ENCODE measurements around the gene OLFML3.
A peak's percentile ranks its signal among the peaks of the same experiment; 100 is the strongest.
"Not testable (repeated sequence)": the region's sequence is repeated elsewhere in the genome, so short reads cannot be mapped to it uniquely, and the experiment has no call there.

OLFML3 gene

DNA sequence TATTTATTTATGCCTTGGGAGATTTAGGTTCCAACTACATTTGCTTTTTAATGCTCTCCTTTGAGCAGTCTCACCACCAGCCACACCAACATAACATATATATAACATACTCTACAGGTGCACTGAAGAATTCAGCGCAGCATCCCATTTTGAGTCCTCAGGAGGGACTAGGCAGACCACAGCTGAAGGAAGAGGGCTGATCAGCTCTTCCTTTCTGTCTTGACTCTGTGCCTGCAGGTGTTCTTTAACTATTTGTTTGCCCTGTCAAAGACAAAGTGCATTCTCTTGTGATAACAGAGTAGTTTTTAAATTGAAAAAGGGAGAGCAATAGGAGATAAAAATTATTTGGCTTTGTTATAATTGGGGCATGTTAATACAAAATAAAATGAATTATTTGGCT lies 33.2 kb upstream of the OLFML3 start:
- Histone ChIP-seq H3K4me3 (ENCODE audit: insufficient read depth, low read length, poor library complexity, severe bottlenecking) (no peak overlapping the region), H3K36me3 (ENCODE audit: low read length) (peaks cover 27% of the 10 kb centered on the region), H3K9me2 (replicated peaks; ENCODE audit: insufficient read depth, low read length) (no peaks in the 10 kb centered on the region), H3K27ac (ENCODE audit: low read depth, low read length) (peak overlapping the region; percentile 36; the same call in 1 of the 2 replicates), H3K9ac (ENCODE audit: low read length) (no peak overlapping the region), H3K79me2 (ENCODE audit: insufficient read depth, low read length) (peaks cover 79% of the 10 kb centered on the region), H2AFZ (ENCODE audit: low read depth, low read length, severe bottlenecking) (no peak overlapping the region), H4K20me1 (ENCODE audit: low read depth, low read length) (no peaks in the 10 kb centered on the region; the same call in 1 of the 2 replicates), H3F3A (ENCODE audit: insufficient read depth) (peaks cover 14% of the 10 kb centered on the region; the same call in 1 of the 2 replicates), H3K9me3 (ENCODE audit: insufficient read depth, low read length) (no peaks in the 10 kb centered on the region), H3K27me3 (ENCODE audit: low read length) (no peaks in the 10 kb centered on the region), H3K4me2 (ENCODE audit: low read depth, low read length, poor library complexity, severe bottlenecking) (peak overlapping the region; percentile 31)
- no peak for TF ChIP-seq CTCF (IDR thresholded peaks at IDR 0.05; ENCODE audit: insufficient read depth, low read length, poor library complexity, severe bottlenecking)
- no peak for TF ChIP-seq EZH2phosphoT487 (conservative IDR thresholded peaks at IDR 0.05; ENCODE audit: low read length)

- no peaks in the 10 kb centered on the region for H3K9me2 ChIP-seq (replicated peaks; ENCODE audit: insufficient read depth, low read length)
- peaks cover 83% of the 10 kb centered on the region for H3K79me2 ChIP-seq (ENCODE audit: insufficient read depth, low read length)
- H3K9me3 ChIP-seq (ENCODE audit: insufficient read depth, low read length): no peaks in the 10 kb centered on the region
- peak overlapping the region; percentile 34 for H3K27ac ChIP-seq (ENCODE audit: low read depth, low read length)
- no peaks in the 10 kb centered on the region for H3K27me3 ChIP-seq (ENCODE audit: low read length)
- no peak overlapping the region for H3K9ac ChIP-seq (ENCODE audit: low read length)
- H4K20me1 ChIP-seq (ENCODE audit: low read depth, low read length): no peaks in the 10 kb centered on the region; the same call in 1 of the 2 replicates
- no peak overlapping the region for H3K4me3 ChIP-seq (ENCODE audit: insufficient read depth, low read length, poor library complexity, severe bottlenecking)
- H3K36me3 ChIP-seq (ENCODE audit: low read length): peaks cover 23% of the 10 kb centered on the region
- peak overlapping the region; percentile 31 for H3K4me2 ChIP-seq (ENCODE audit: low read depth, low read length, poor library complexity, severe bottlenecking)
- H3F3A ChIP-seq (ENCODE audit: insufficient read depth): peaks cover 14% of the 10 kb centered on the region; the same call in 1 of the 2 replicates
- no peak overlapping the region for H2AFZ ChIP-seq (ENCODE audit: low read depth, low read length, severe bottlenecking)
- TF ChIP-seq CTCF (IDR thresholded peaks at IDR 0.05; ENCODE audit: insufficient read depth, low read length, poor library complexity, severe bottlenecking): no peak
Measured at GRCh38 chr1:113946678-113947387, 32.4 kb upstream of the OLFML3 start.

DNA sequence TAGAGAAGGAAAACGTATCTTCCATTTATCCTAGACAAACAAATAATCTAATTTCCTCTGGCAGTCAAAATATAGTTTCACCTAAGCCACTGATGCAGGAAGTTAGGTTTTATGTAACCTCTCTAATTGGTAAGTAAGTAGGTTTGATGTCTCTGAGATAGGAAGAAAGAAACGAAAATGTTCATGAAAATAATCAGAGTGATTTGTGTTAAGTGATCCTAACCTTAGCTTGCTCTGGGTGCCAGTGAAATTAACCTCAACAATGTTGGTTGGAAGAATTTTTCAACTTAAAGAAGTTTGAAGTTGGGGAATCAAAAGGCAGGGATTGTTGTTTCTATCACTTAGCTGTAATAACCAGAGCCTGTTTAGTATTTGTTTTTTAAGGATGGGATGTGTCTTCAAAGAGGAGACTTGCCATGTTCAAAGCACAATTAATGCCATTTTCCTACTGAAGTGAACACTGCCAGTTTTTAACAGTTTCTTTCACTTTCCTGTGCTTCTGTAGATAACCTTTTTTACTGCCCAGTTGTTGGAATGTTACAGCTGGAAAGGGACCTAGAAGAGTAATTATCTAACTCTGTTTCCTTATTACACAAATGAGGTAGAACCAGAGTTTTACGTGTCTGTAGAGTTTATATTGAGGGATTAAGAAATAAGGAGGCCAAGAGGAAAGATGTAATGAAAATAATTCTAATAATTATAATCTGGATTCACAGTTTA lies 31.7 kb upstream of the OLFML3 start:
- H3K36me3 ChIP-seq (ENCODE audit: low read length): peaks cover 19% of the 10 kb centered on the region
- TF ChIP-seq CTCF (IDR thresholded peaks at IDR 0.05; ENCODE audit: insufficient read depth, low read length, poor library complexity, severe bottlenecking): no peak
- no peak for TF ChIP-seq EZH2phosphoT487 (conservative IDR thresholded peaks at IDR 0.05; ENCODE audit: low read length)
- H2AFZ ChIP-seq (ENCODE audit: low read depth, low read length, severe bottlenecking): no peak overlapping the region
- no peaks in the 10 kb centered on the region; the same call in 1 of the 2 replicates for H4K20me1 ChIP-seq (ENCODE audit: low read depth, low read length)
- H3F3A ChIP-seq (ENCODE audit: insufficient read depth): peaks cover 14% of the 10 kb centered on the region; the same call in 1 of the 2 replicates
- H3K79me2 ChIP-seq (ENCODE audit: insufficient read depth, low read length): peaks cover 91% of the 10 kb centered on the region
- no peak overlapping the region for H3K4me3 ChIP-seq (ENCODE audit: insufficient read depth, low read length, poor library complexity, severe bottlenecking)
- no peaks in the 10 kb centered on the region for H3K9me2 ChIP-seq (replicated peaks; ENCODE audit: insufficient read depth, low read length)
- peak overlapping the region; percentile 31 for H3K4me2 ChIP-seq (ENCODE audit: low read depth, low read length, poor library complexity, severe bottlenecking)
- H3K27me3 ChIP-seq (ENCODE audit: low read length): no peaks in the 10 kb centered on the region
- no peak overlapping the region for H3K9ac ChIP-seq (ENCODE audit: low read length)
- peak overlapping the region; percentile 3; the same call in 1 of the 2 replicates for H3K27ac ChIP-seq (ENCODE audit: low read depth, low read length)
- H3K9me3 ChIP-seq (ENCODE audit: insufficient read depth, low read length): no peaks in the 10 kb centered on the region

GRCh38 chr1:113948151-113948550 lies 31.1 kb upstream of the OLFML3 start:
- not testable (repeated sequence) for H2AFZ ChIP-seq (ENCODE audit: low read depth, low read length, severe bottlenecking); H3K9ac ChIP-seq (ENCODE audit: low read length); H3K4me2 ChIP-seq (ENCODE audit: low read depth, low read length, poor library complexity, severe bottlenecking); H3K9me3 ChIP-seq (ENCODE audit: insufficient read depth, low read length); H4K20me1 ChIP-seq (ENCODE audit: low read depth, low read length); H3K9me2 ChIP-seq (replicated peaks; ENCODE audit: insufficient read depth, low read length); H3K27me3 ChIP-seq (ENCODE audit: low read length); H3K27ac ChIP-seq (ENCODE audit: low read depth, low read length); H3K4me3 ChIP-seq (ENCODE audit: insufficient read depth, low read length, poor library complexity, severe bottlenecking)
- H3K79me2 ChIP-seq (ENCODE audit: insufficient read depth, low read length): peaks cover 90% of the 10 kb centered on the region
- H3K36me3 ChIP-seq (ENCODE audit: low read length): peaks cover 13% of the 10 kb centered on the region
- peaks cover 14% of the 10 kb centered on the region; the same call in 1 of the 2 replicates for H3F3A ChIP-seq (ENCODE audit: insufficient read depth)
